ENCODE results near the gene ABCG5. TPM values are rescaled to one million over a fixed set of nuclear protein-coding genes. Genes with fewer than 3 reads are reported as not detected.

ABCG5 gene
- total and polyA plus RNA-seq, 12 donors: 0.03 to 0.69 (median 0.20) TPM; not detected in 4

GRCh38 chr2:43842866-43843226, 4.2 kb upstream of the ABCG5 start:
- TF ChIP-seq CTCF (IDR thresholded peaks at IDR 0.05) (no peak), POLR2A (IDR thresholded peaks at IDR 0.05) (no peak)
- 87 to 89% (median 88%) methylated on average over 9 of the region's 9 CpGs for WGBS, 4 donors
- H3K36me3 ChIP-seq (replicated peaks in 1 of 2): no peaks in the 10 kb centered on the region

GRCh38 chr2:43841949-43842865, 3.6 kb upstream of the ABCG5 start:
- 86 to 92% (median 87%) methylated on average over 14 of the region's 14 CpGs for WGBS, 4 donors
- H3K27ac ChIP-seq: no peak overlapping the region
- no peaks in the 10 kb centered on the region for H3K27me3 ChIP-seq
- intact Hi-C loops (cut with DNase I): no loop called here
- TF ChIP-seq POLR2A (IDR thresholded peaks at IDR 0.05): no peak
- no peak for TF ChIP-seq CTCF (IDR thresholded peaks at IDR 0.05)
- no peaks in the 10 kb centered on the region for H3K9me3 ChIP-seq (replicated peaks in 1 of 3)
- no peaks in the 10 kb centered on the region for H3K4me1 ChIP-seq (replicated peaks in 1 of 2)
- no peaks in the 10 kb centered on the region for H3K36me3 ChIP-seq (replicated peaks in 1 of 2)
- DNase-seq: peak in 1 of 7 donors; percentile 23
- no peak overlapping the region for H3K4me3 ChIP-seq

More at GRCh38 chr2:43842866-43843226, 4.2 kb upstream of the ABCG5 start:
- no peak overlapping the region for H3K4me3 ChIP-seq
- DNase-seq: no peak
- no peaks in the 10 kb centered on the region for H3K27me3 ChIP-seq
- no peaks in the 10 kb centered on the region for H3K4me1 ChIP-seq (replicated peaks in 1 of 2)
- intact Hi-C loops (cut with DNase I): no loop called here
- no peak overlapping the region for H3K27ac ChIP-seq
- H3K9me3 ChIP-seq (replicated peaks in 1 of 3): no peaks in the 10 kb centered on the region

- Histone ChIP-seq H3K4me1 (replicated peaks in 1 of 2) (no peaks in the 10 kb centered on the region), H3K36me3 (replicated peaks in 1 of 2) (no peaks in the 10 kb centered on the region), H3K27me3 (no peaks in the 10 kb centered on the region), H3K9me3 (replicated peaks in 1 of 3) (no peaks in the 10 kb centered on the region), H3K27ac (no peak overlapping the region), H3K4me3 (no peak overlapping the region)
- WGBS, 4 donors: 35 to 90% (median 76%) methylated on average over 4 to 5 of the region's 5 CpGs
- intact Hi-C loops (cut with DNase I): no loop called here
- no peak for TF ChIP-seq POLR2A (IDR thresholded peaks at IDR 0.05)
- TF ChIP-seq CTCF (IDR thresholded peaks at IDR 0.05): no peak
- DNase-seq: peak in 2 of 7 donors; percentile 6 to 25
Observed at GRCh38 chr2:43840965-43841364, 2.3 kb upstream of the ABCG5 start.

- H3K4me1 ChIP-seq (replicated peaks in 1 of 2): no peaks in the 10 kb centered on the region
- peak in 1 of 7 donors; percentile 28 for DNase-seq
- H3K36me3 ChIP-seq (replicated peaks in 1 of 2): no peaks in the 10 kb centered on the region
- 84 to 97% (median 88%) methylated on average over 11 to 14 of the region's 14 CpGs for WGBS, 4 donors
- no peaks in the 10 kb centered on the region for H3K27me3 ChIP-seq
- intact Hi-C loops (cut with DNase I): no loop called here
- TF ChIP-seq POLR2A (IDR thresholded peaks at IDR 0.05) (no peak), CTCF (IDR thresholded peaks at IDR 0.05) (no peak)
- H3K27ac ChIP-seq: no peak overlapping the region
- no peaks in the 10 kb centered on the region for H3K9me3 ChIP-seq (replicated peaks in 1 of 3)
- no peak overlapping the region for H3K4me3 ChIP-seq
Observed at GRCh38 chr2:43839776-43840564, 1.3 kb upstream of the ABCG5 start.

All from adrenal gland (tissue), 12 donors.